ENCODE data around the gene GPC5. TPM values are rescaled to one million over a fixed set of nuclear protein-coding genes. Genes with fewer than 3 reads are reported as not detected.

GPC5 gene
- total RNA-seq, 2 experiments from 2014 or later, result 2.4 TPM; not detected in 1

- ChIA-PET POLR2A (interaction anchor here (0.8 kb wide), 1 partner anchor 9 kb away, joined by 3 read pairs; no protein-coding TSS in a partner anchor), CTCF (ENCODE audit: unreplicated experiment) (no interaction called here)
- H3K4me1 ChIP-seq (ENCODE audit: insufficient read depth, low read length, poor library complexity, severe bottlenecking), result no peaks in the 10 kb centered on the region
- TF ChIP-seq EZH2phosphoT487 (IDR thresholded peaks at IDR 0.05; ENCODE audit: borderline replicate concordance, low read depth, low read length), result no peak
- TF ChIP-seq CTCF (conservative IDR thresholded peaks at IDR 0.05; ENCODE audit: low read length), result no peak
- H3K9me2 ChIP-seq (ENCODE audit: insufficient read depth, low read length), result no peaks in the 10 kb centered on the region
- no TSS peak for BruUV-seq (replicated peaks)
- no peaks in the 10 kb centered on the region for H4K20me1 ChIP-seq (ENCODE audit: insufficient read depth, low read length)
- H3K36me3 ChIP-seq (ENCODE audit: insufficient read depth, low read length), result no peaks in the 10 kb centered on the region
- no peak overlapping the region for H3K27ac ChIP-seq (ENCODE audit: low read depth, low read length, poor library complexity, severe bottlenecking)
- no peak overlapping the region for H3K4me2 ChIP-seq (ENCODE audit: low read length)
- no peak overlapping the region for H2AFZ ChIP-seq (ENCODE audit: low read length)
- no peaks in the 10 kb centered on the region for H3K79me2 ChIP-seq (ENCODE audit: insufficient read depth, low read depth, low read length)
- H3K9me3 ChIP-seq (ENCODE audit: low read length), result no peaks in the 10 kb centered on the region
- intact Hi-C loops (cut with micrococcal nuclease; ENCODE audit: unreplicated experiment), result no loop called here
- H3K4me3 ChIP-seq (ENCODE audit: low read depth, low read length, poor library complexity, severe bottlenecking), result no peak overlapping the region
- DNase-seq (ENCODE audit: low spot score), result no peak
These were observed 141.8 kb downstream of the GPC5 start for GRCh38 chr13:91540158-91540736.

- Histone ChIP-seq H3K9me2 (ENCODE audit: insufficient read depth, low read length) (0 out of 2 replicates have a peak, but pooled peaks cover 5% of the 10 kb centered on the region), H2AFZ (ENCODE audit: low read length) (0 out of 2 replicates have a peak overlapping the region, but pooled peaks have one; percentile 0), H3K79me2 (ENCODE audit: insufficient read depth, low read depth, low read length) (no peaks in the 10 kb centered on the region), H3K4me3 (ENCODE audit: low read depth, low read length, poor library complexity, severe bottlenecking) (no peak overlapping the region), H3K4me2 (ENCODE audit: low read length) (no peak overlapping the region), H3K4me1 (ENCODE audit: insufficient read depth, low read length, poor library complexity, severe bottlenecking) (no peaks in the 10 kb centered on the region), H3K36me3 (ENCODE audit: insufficient read depth, low read length) (no peaks in the 10 kb centered on the region), H3K9me3 (ENCODE audit: low read length) (no peaks in the 10 kb centered on the region), H4K20me1 (ENCODE audit: insufficient read depth, low read length) (no peaks in the 10 kb centered on the region), H3K27ac (ENCODE audit: low read depth, low read length, poor library complexity, severe bottlenecking) (no peak overlapping the region)
- POLR2A ChIA-PET, result interaction anchor here (0.6 to 2.1 kb wide), 5 partner anchors 9 to 911 kb away, joined by 3 to 7 read pairs (median 4); no protein-coding TSS in a partner anchor
- TF ChIP-seq CTCF (conservative IDR thresholded peaks at IDR 0.05; ENCODE audit: low read length) (no peak), EZH2phosphoT487 (IDR thresholded peaks at IDR 0.05; ENCODE audit: borderline replicate concordance, low read depth, low read length) (no peak)
- DNase-seq (ENCODE audit: low spot score), result no peak
- CTCF ChIA-PET (ENCODE audit: unreplicated experiment), result no interaction called here
- intact Hi-C loops (cut with micrococcal nuclease; ENCODE audit: unreplicated experiment), result no loop called here
- no TSS peak for BruUV-seq (replicated peaks)
These were observed 146.3 kb downstream of the GPC5 start for GRCh38 chr13:91544723-91545122.

- DNase-seq (ENCODE audit: low spot score), result no peak
- BruUV-seq (replicated peaks), result no TSS peak
- ChIA-PET CTCF (ENCODE audit: unreplicated experiment) (no interaction called here), POLR2A (interaction anchor here (0.6 to 0.7 kb wide), 2 partner anchors 20 to 472 kb away, joined by 3 read pairs; no protein-coding TSS in a partner anchor)
- intact Hi-C loops (cut with micrococcal nuclease; ENCODE audit: unreplicated experiment), result no loop called here
- H3K9me3 ChIP-seq (ENCODE audit: low read length), result no peaks in the 10 kb centered on the region; the same call in 1 of the 2 replicates
- H3K36me3 ChIP-seq (ENCODE audit: insufficient read depth, low read length), result no peaks in the 10 kb centered on the region
- H3K79me2 ChIP-seq (ENCODE audit: insufficient read depth, low read depth, low read length), result no peaks in the 10 kb centered on the region
- H4K20me1 ChIP-seq (ENCODE audit: insufficient read depth, low read length), result no peaks in the 10 kb centered on the region
- H3K4me3 ChIP-seq (ENCODE audit: low read depth, low read length, poor library complexity, severe bottlenecking), result no peak overlapping the region
- no peaks in the 10 kb centered on the region for H3K4me1 ChIP-seq (ENCODE audit: insufficient read depth, low read length, poor library complexity, severe bottlenecking)
- H3K9me2 ChIP-seq (ENCODE audit: insufficient read depth, low read length), result 0 out of 2 replicates have a peak, but pooled peaks cover 5% of the 10 kb centered on the region
- no peak overlapping the region for H3K27ac ChIP-seq (ENCODE audit: low read depth, low read length, poor library complexity, severe bottlenecking)
- H3K4me2 ChIP-seq (ENCODE audit: low read length), result no peak overlapping the region
- H2AFZ ChIP-seq (ENCODE audit: low read length), result no peak overlapping the region
- TF ChIP-seq CTCF (conservative IDR thresholded peaks at IDR 0.05; ENCODE audit: low read length), result no peak
- no peak for TF ChIP-seq EZH2phosphoT487 (IDR thresholded peaks at IDR 0.05; ENCODE audit: borderline replicate concordance, low read depth, low read length)
These were observed 148.5 kb downstream of the GPC5 start for GRCh38 chr13:91546900-91547299.

Data from OCI-LY7 (cell line).